Nephron progenitor cell (in vitro differentiated cells): ENCODE measurements around the gene NPAS3.

Experiments used
- DNase-seq: peaks from one replicate; pipeline ENCODE4 v3.0.0; 2021
- H3K27ac Mint-ChIP-seq: 2 replicates; pipeline ENCODE4 v1.8.0; 2021; ENCODE audit warnings: mild to moderate bottlenecking, moderate library complexity, mixed read lengths
- H3K27me3 Mint-ChIP-seq: 2 replicates; pipeline ENCODE4 v1.8.0; 2021; ENCODE audit warnings: mild to moderate bottlenecking, low read depth, mixed read lengths; ENCODE audit not compliant: poor library complexity
- H3K36me3 Mint-ChIP-seq: 2 replicates; pipeline ENCODE4 v1.8.0; 2021; ENCODE audit warnings: low read depth, mixed read lengths
- H3K4me1 Mint-ChIP-seq: 2 replicates; pipeline ENCODE4 v1.8.0; 2021; ENCODE audit warnings: mixed read lengths
- H3K4me3 Mint-ChIP-seq: 2 replicates; pipeline ENCODE4 v1.8.0; 2021; ENCODE audit warnings: mild to moderate bottlenecking, moderate library complexity, mixed read lengths
- H3K9me3 Mint-ChIP-seq: 2 replicates; pipeline ENCODE4 v1.8.0; 2021; ENCODE audit warnings: mild to moderate bottlenecking, moderate library complexity, mixed read lengths
- TF ChIP-seq, protein P1 (sequence below): fragments of 200-600 bp; sonication (generic); IDR thresholded peaks from 2 replicates; pipeline ENCODE4 v1.5.0; 2021; ENCODE audit warnings: antibody characterized with exemption

The NPAS3 gene

DNA sequence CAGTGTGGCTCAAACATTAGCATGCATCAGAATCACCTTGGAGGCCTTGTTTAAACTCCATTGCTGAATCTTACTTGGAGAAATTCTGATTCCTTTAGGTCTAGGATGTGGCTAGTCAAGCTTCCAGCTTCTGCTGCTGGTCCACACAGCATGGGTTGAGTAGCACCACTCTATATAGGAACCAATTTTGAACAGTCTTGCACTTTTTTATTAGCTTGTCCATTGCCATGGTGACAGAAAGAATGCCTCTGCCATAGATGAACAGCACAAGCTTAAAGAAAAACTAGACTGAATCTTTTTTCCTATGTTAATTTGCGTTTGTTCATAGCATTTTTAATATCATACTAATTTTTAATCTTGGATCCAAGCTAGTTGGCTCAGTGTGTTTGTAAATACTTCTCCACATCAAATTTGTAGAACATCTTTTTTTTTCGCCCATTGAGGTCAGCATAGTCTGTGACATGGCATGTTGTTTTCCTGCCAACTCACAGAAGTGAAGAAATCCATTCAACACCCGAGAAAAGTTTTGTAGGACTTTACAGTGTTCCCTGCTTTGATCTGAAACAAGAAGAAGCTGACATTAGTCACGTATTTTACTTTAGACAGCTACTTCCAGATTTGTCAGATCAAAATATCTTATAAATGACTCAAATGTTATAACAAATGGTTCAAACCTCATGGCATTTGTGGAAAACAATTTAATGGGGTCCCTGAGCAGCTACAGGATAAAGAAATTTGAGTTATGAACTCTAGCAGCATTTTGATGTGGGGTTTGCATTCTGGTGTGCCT lies 573.4 kb downstream of the NPAS3 start:
- no peak for DNase-seq
- TF ChIP-seq, protein P1, sequence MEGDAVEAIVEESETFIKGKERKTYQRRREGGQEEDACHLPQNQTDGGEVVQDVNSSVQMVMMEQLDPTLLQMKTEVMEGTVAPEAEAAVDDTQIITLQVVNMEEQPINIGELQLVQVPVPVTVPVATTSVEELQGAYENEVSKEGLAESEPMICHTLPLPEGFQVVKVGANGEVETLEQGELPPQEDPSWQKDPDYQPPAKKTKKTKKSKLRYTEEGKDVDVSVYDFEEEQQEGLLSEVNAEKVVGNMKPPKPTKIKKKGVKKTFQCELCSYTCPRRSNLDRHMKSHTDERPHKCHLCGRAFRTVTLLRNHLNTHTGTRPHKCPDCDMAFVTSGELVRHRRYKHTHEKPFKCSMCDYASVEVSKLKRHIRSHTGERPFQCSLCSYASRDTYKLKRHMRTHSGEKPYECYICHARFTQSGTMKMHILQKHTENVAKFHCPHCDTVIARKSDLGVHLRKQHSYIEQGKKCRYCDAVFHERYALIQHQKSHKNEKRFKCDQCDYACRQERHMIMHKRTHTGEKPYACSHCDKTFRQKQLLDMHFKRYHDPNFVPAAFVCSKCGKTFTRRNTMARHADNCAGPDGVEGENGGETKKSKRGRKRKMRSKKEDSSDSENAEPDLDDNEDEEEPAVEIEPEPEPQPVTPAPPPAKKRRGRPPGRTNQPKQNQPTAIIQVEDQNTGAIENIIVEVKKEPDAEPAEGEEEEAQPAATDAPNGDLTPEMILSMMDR, result no peak
- Mint-ChIP-seq H3K27me3 (peaks cover 2% of the 10 kb centered on the region), H3K27ac (no peak overlapping the region), H3K4me3 (no peak overlapping the region), H3K9me3 (no peaks in the 10 kb centered on the region), H3K4me1 (peaks cover 67% of the 10 kb centered on the region), H3K36me3 (peaks cover 4% of the 10 kb centered on the region)

DNA sequence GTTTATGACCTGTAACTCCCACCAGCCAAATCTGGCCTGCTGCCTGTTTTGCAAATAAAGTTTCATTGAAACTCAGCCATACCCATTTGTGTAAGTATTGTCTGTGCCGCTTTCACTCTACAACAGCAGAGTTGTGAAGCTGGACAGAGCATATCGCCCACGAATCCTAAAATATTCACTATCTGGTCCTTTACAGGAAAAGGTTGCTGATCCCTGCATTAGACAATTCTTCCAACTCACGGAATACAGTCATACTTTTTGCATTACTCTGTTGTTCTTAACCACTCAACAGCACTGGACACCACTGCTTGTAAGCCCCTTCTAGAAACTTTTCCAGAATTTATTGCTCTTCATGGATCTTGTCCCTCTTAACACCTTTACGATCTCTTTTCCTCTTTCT lies 576.8 kb downstream of the NPAS3 start:
- Mint-ChIP-seq H3K9me3 (no peaks in the 10 kb centered on the region), H3K4me1 (peaks cover 33% of the 10 kb centered on the region), H3K4me3 (no peak overlapping the region), H3K27ac (no peak overlapping the region), H3K36me3 (no peaks in the 10 kb centered on the region), H3K27me3 (no peaks in the 10 kb centered on the region)
- no peak for DNase-seq
- TF ChIP-seq, protein P1, result no peak

DNA sequence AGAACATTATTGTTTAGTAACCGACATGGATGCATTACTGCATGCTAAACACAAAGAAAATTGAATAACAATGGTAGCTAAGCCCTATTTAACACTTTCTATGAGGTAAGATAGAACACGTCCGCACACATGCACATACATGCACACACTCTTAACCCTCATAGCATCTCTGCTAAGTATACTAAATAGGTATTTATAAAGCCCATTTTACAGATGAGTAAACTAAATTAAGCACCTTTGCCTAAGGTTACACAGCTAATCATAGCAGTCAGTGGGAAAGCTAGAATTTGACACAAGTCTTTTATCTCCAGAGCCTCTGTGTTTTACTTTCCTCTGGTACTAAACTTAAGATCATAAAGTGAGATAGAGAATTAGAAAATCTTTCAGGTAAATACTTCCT lies 577.2 kb downstream of the NPAS3 start:
- H3K4me3 Mint-ChIP-seq, result no peak overlapping the region
- H3K27ac Mint-ChIP-seq, result no peak overlapping the region
- H3K36me3 Mint-ChIP-seq, result no peaks in the 10 kb centered on the region
- no peaks in the 10 kb centered on the region for H3K9me3 Mint-ChIP-seq
- DNase-seq, result no peak
- TF ChIP-seq, protein P1, result no peak
- peaks cover 29% of the 10 kb centered on the region for H3K4me1 Mint-ChIP-seq
- H3K27me3 Mint-ChIP-seq, result no peaks in the 10 kb centered on the region

DNA sequence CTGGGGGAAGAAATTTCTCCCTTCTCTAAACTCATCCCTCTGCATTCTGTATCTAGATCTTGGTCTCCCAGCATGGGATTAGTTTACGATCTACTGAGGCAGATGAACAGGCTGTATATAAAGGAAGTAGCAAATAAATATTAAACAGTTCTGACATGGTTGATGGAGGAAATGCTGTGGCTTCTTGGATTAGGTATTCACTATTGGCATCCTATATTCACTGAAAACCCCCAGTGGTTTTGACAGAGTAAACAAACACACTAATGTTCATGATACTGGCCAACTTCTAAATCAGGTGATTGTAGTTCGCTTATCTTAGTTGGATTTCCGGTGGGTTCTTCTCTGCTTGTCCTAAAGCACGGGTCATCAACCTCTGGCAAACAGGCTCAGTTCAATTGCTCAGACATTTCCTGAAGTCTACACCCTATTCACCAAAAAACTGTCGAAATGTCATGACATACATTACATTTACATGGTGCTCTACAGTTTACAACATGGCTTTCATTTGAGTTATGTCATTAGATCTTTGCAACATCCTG lies 578.3 kb downstream of the NPAS3 start:
- TF ChIP-seq, protein P1, result no peak
- H3K27ac Mint-ChIP-seq, result no peak overlapping the region
- H3K9me3 Mint-ChIP-seq, result no peaks in the 10 kb centered on the region
- H3K36me3 Mint-ChIP-seq, result no peaks in the 10 kb centered on the region
- H3K4me3 Mint-ChIP-seq, result no peak overlapping the region
- H3K4me1 Mint-ChIP-seq, result peaks cover 18% of the 10 kb centered on the region
- H3K27me3 Mint-ChIP-seq, result no peaks in the 10 kb centered on the region
- no peak for DNase-seq

DNA sequence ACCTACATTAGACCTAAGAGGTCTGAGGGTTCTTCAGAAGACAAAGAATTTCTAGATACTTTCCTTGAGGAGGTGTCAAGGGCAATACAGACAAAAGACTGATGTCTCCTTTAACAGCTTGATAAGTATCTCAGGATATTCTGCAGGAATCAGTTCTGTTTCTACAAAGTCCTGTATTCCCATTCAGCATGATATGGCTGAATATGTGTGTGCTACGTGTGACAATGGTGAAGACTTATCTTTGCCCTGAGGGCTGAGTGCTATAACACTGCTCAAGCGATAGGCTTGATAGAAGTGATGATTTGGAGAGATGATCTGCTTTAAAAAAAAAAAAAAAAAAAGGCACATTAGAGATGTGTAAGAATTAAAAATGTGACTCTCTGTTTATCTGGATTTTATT lies 582.5 kb downstream of the NPAS3 start:
- Mint-ChIP-seq H3K4me1 (no peaks in the 10 kb centered on the region), H3K4me3 (no peak overlapping the region), H3K27me3 (no peaks in the 10 kb centered on the region), H3K27ac (no peak overlapping the region), H3K36me3 (no peaks in the 10 kb centered on the region), H3K9me3 (no peaks in the 10 kb centered on the region)
- TF ChIP-seq, protein P1, result no peak
- DNase-seq, result no peak

DNA sequence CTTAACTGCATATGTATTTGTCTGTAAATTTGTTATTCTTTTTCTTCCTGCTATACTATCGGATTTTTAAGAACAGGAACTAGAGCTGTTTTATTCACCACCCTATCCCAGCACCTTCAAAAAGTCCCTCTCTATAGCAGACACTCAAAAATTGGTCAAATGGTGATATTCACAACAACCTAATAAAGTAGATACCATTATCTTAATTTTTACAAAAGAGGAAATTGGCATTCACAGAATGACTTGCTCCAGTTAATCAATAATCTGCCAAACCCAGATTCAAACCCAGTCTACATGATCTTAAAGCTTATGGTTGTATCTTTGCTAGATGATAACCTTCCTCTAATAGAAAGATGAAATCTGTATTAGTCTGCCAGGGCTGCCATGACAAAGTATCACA lies 585.6 kb downstream of the NPAS3 start:
- no peak for DNase-seq
- Mint-ChIP-seq H3K27ac (no peak overlapping the region), H3K36me3 (no peaks in the 10 kb centered on the region), H3K27me3 (peaks cover 3% of the 10 kb centered on the region), H3K4me3 (no peak overlapping the region), H3K4me1 (no peaks in the 10 kb centered on the region), H3K9me3 (no peaks in the 10 kb centered on the region)
- TF ChIP-seq, protein P1, result no peak
